GM12878 (cell line): ENCODE results near the gene TXNDC5. TPM values are rescaled to one million over a fixed set of nuclear protein-coding genes. Genes with fewer than 3 reads are reported as not detected.
A peak's percentile ranks its signal among the peaks of the same experiment; 100 is the strongest.
"Not testable (repeated sequence)": the region's sequence is repeated elsewhere in the genome, so short reads cannot be mapped to it uniquely, and the experiment has no call there.

ENCODE experiments used
- ATAC-seq: fragments of 200-7000 bp; cut with Tn5 transposase; 3 replicates; pipeline ENCODE4 v1.9.1; 2020; ENCODE audit warnings: mild to moderate bottlenecking, moderate library complexity
- BruUV-seq: library from RNA; stranded (reverse); fragments of 400-500 nt; replicated peaks from 2 replicates; lab custom pipeline; 2021; lab: Mats Ljungman, UMichigan
- CTCF ChIA-PET: fragments of 300-600 bp; sonication (Branson Sonifier 250); formaldehyde crosslinking; extraction: SDS; loops from one replicate; lab custom pipeline; 2021; ENCODE audit warnings: inconsistent platforms; lab: Yijun Ruan, JAX
- POLR2A ChIA-PET: fragments of 350-600 bp; formaldehyde crosslinking; extraction: SDS; loops from one replicate; lab custom pipeline; 2021; ENCODE audit warnings: inconsistent platforms; lab: Charles Lee
- RAD21 ChIA-PET: fragments of 300-600 bp; sonication (Branson Sonifier 250); formaldehyde crosslinking; loops from one replicate; lab custom pipeline; 2023; ENCODE audit warnings: antibody characterized with exemption; ENCODE audit not compliant: unreplicated experiment; lab: Charles Lee
- SMC1A ChIA-PET: fragments of 300-600 bp; sonication (Branson Sonifier 250); formaldehyde crosslinking; loops from one replicate; lab custom pipeline; 2023; ENCODE audit not compliant: unreplicated experiment, uncharacterized antibody; lab: Charles Lee
- DNase-seq: peaks from one replicate; pipeline ENCODE4 v3.0.0-alpha.2; 2011; ENCODE audit warnings: low read depth, low spot score
- FAIRE-seq: peaks from 3 replicates; lab custom pipeline; 2011; peaks lifted over from hg19 to GRCh38; lab: Jason Lieb, UNC
- H2AFZ ChIP-seq: 2 replicates; pipeline ENCODE4 v1.6.0; 2011; ENCODE audit warnings: low read depth, low read length, control low read depth; ENCODE audit not compliant: control insufficient read depth
- H3K27ac ChIP-seq: 2 replicates; pipeline ENCODE4 v1.5.1; 2011; ENCODE audit warnings: control low read depth; ENCODE audit not compliant: control insufficient read depth, insufficient read depth
- H3K27me3 ChIP-seq, 2 experiments: replicated peaks in 1 of 2; 2 replicates each; pipeline versions ENCODE4 v1.6.0 to v1.6.1; 2011; ENCODE audit warnings: low read length in 1 of 2; ENCODE audit not compliant: control insufficient read depth in 2 of 2, insufficient read depth in 2 of 2
- H3K36me3 ChIP-seq, 2 experiments: 2 replicates each; pipeline ENCODE4 v1.5.1; 2011; ENCODE audit warnings: low read length in 1 of 2; ENCODE audit not compliant: control insufficient read depth in 2 of 2, insufficient read depth in 2 of 2
- H3K4me1 ChIP-seq: 2 replicates; pipeline ENCODE4 v1.6.1; 2011; ENCODE audit warnings: mild to moderate bottlenecking, low read length, moderate library complexity, mixed read lengths; ENCODE audit not compliant: control insufficient read depth, insufficient read depth
- H3K4me2 ChIP-seq: 2 replicates; pipeline ENCODE4 v1.6.0; 2011; ENCODE audit warnings: control low read depth; ENCODE audit not compliant: control insufficient read depth, insufficient read depth
- H3K4me3 ChIP-seq: fragments of 200-600 bp; sonication (generic); 2 replicates; pipeline ENCODE4 v1.5.1; 2016
- H3K79me2 ChIP-seq: 2 replicates; pipeline ENCODE4 v1.6.0; 2011; ENCODE audit warnings: low read length; ENCODE audit not compliant: control insufficient read depth, insufficient read depth
- H3K9ac ChIP-seq: 2 replicates; pipeline ENCODE4 v1.8.0; 2011; ENCODE audit warnings: low read length, control low read depth, mixed read lengths; ENCODE audit not compliant: control insufficient read depth, insufficient read depth
- H3K9me3 ChIP-seq: replicated peaks from 3 replicates; pipeline ENCODE4 v1.5.1; 2011; ENCODE audit warnings: mild to moderate bottlenecking, low read length; ENCODE audit not compliant: control insufficient read depth, insufficient read depth
- H4K20me1 ChIP-seq: 2 replicates; pipeline ENCODE4 v1.6.0; 2011; ENCODE audit not compliant: control insufficient read depth, insufficient read depth
- BACH1 ChIP-seq: fragments of 450-650 bp; IDR thresholded peaks from 2 replicates; pipeline ENCODE4 v1.6.1; 2017; ENCODE audit warnings: mild to moderate bottlenecking, borderline replicate concordance
- CBFB ChIP-seq: IDR thresholded peaks from 2 replicates; pipeline ENCODE4 v1.6.1; 2016; ENCODE audit warnings: antibody characterized with exemption, low read depth
- CBX3 ChIP-seq: fragments of 200-600 bp; sonication (generic); IDR thresholded peaks from 2 replicates; pipeline ENCODE4 v1.6.1; 2016; ENCODE audit warnings: low read depth, borderline replicate concordance
- IKZF1 ChIP-seq: fragments of 450-650 bp; conservative IDR thresholded peaks from 2 replicates; pipeline ENCODE4 v1.6.1; 2017; ENCODE audit warnings: antibody characterized with exemption, mild to moderate bottlenecking
- POLR2AphosphoS5 ChIP-seq: IDR thresholded peaks from 2 replicates; pipeline ENCODE4 v1.6.1; 2011; ENCODE audit warnings: mild to moderate bottlenecking, low read length, inconsistent platforms
- RAD51 ChIP-seq: fragments of 450-650 bp; IDR thresholded peaks from 2 replicates; pipeline ENCODE4 v1.6.1; 2016; ENCODE audit warnings: moderate library complexity, mild to moderate bottlenecking, inconsistent platforms
- RFX5 ChIP-seq: IDR thresholded peaks from 2 replicates; pipeline ENCODE4 v1.6.1; 2011; ENCODE audit warnings: low read depth, low read length, improper control_type of control experiment
- ZNF207 ChIP-seq: fragments of 450-650 bp; IDR thresholded peaks from 2 replicates; pipeline ENCODE4 v1.6.1; 2014; ENCODE audit warnings: antibody characterized with exemption, mild to moderate bottlenecking, borderline replicate concordance
- WGBS: methylation state at CpG from one replicate; pipeline ENCODE4 v1.1.6; 2016; ENCODE audit warnings: low lambda C conversion rate; ENCODE audit not compliant: insufficient replicate concordance, insufficient coverage; ENCODE audit errors: missing lambda C conversion rate; 5-methylcytosine and 5-hydroxymethylcytosine counted together
- in situ Hi-C: fragments of 300-500 bp; cut with MboI; formaldehyde crosslinking; loops from 9 replicates; pipeline ENCODE4 v1.14.3; 2018; ENCODE audit warnings: mixed read lengths
- intact Hi-C: fragments of 100-400 bp; cut with micrococcal nuclease; formaldehyde crosslinking; loops from one replicate; pipeline ENCODE4 v1.14.2; 2022; ENCODE audit not compliant: unreplicated experiment
- polyA plus RNA-seq, 11 experiments: library from polyadenylated mRNA; depleted of rRNA in 4 of 11; unstranded in 6 of 11; stranded (reverse) in 5 of 11; fragments of >200 nt; fragmentation: Nextera tagmentation in 4 of 11; fragmentation: Illumina TruSeq in 1 of 11; extraction: Ambion mirVana in 4 of 11; extraction: Trizol in 1 of 11; gene quantifications; 1 replicate in 1 of 11; 2 replicates in 10 of 11; pipeline versions ENCODE4 v1.2.1 to v1.2.3, GENCODE V29; 2011 to 2016; ENCODE audit warnings: inconsistent platforms in 2 of 11, missing spikeins in 2 of 11, low read depth in 1 of 11
- total RNA-seq, 4 experiments: library from RNA; depleted of rRNA in 3 of 4; stranded (reverse); fragments of >200 nt in 3 of 4; fragmentation: Illumina TruSeq in 1 of 4; extraction: Trizol in 1 of 4; gene quantifications; 2 replicates each; pipeline versions ENCODE4 v1.2.1 to v1.2.3, GENCODE V29; 2013 to 2021
- TF ChIP-seq, protein P1 (sequence below): fragments of 450-650 bp; IDR thresholded peaks from 2 replicates; pipeline ENCODE4 v1.6.1; 2017; ENCODE audit warnings: mild to moderate bottlenecking, low read depth, inconsistent platforms; ENCODE audit not compliant: poor library complexity, severe bottlenecking

Gene TXNDC5
- total and polyA plus RNA-seq, 10 of the 15 experiments (the other 5 are each of a cell fraction or from before 2014, with no cell fraction given): 7.2 to 181 (median 132) TPM

DNA sequence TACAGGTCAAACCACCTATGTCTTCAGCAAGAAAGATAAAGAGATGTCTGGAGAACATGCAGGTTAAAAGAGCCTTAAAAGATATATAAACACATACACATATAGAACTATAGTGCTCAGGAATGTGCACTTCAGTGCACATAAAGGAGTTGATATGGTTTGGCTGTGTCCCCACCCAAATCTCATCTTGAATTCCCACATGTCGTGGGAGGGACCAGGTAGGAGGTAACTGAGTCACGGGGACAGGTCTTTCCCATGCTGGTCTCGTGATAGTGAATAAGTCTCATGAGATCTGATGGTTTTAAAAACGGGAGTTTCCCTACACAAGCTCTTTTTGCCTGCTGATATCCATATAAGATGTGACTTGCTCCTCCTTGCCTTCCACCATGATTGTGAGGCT, 18.2 kb downstream of the TXNDC5 start:
- WGBS: 97% methylated on average over 4 of the region's 4 CpGs
- POLR2A ChIA-PET, H3K27ac ChIP-seq, H3K79me2 ChIP-seq, H3K27me3 ChIP-seq, ATAC-seq, RAD21 ChIA-PET, H3K4me2 ChIP-seq, H3K9me3 ChIP-seq, H2AFZ ChIP-seq, H3K4me3 ChIP-seq, CTCF ChIA-PET, DNase-seq, FAIRE-seq, H4K20me1 ChIP-seq, in situ Hi-C loops, H3K4me1 ChIP-seq, H3K9ac ChIP-seq, intact Hi-C loops, SMC1A ChIA-PET: not testable (repeated sequence)
- H3K36me3 ChIP-seq: peaks cover 23 to 56% of the 10 kb centered on the region in 2 experiments
- TSS peak; percentile 21 for BruUV-seq
- TF ChIP-seq POLR2AphosphoS5: 0 out of 2 replicates have a peak, but pooled peaks have one; percentile 32

DNA sequence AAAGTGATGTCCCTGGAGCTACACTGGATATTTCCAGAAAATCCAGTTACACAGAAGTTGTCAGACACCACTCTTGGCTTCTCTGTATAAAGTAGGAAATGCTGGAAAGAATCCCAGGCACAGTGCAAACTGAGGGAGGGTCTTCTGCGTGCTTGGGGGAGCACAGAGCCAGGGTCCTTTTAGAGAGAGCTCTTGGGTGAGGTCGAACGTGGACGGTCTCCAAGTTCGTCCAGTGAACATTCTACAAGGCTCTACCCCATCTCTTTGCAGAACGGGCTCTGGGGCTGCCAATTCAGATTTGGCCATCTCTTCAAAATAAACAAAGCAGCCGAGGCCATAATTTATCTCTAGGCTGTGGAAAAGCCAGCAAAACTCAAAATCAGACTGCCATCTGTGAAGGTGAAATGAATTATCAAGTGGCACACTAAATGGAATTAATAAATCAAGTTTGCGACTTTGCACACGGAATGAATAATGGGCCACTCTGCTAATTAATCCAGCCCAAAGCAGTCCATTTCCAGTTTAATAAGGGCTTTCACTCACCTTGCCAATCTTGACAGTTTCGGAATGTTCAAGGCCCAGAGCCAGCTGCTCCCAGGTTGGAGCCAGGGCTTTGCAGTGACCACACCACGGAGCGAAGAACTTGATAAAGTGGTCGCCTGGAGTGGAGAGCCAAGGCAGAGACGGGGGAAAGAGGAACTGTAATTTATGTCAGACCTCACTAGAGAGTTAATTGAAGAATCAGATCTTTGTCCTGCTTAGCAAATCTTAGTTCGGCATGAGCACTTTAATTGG, 19.3 kb downstream of the TXNDC5 start:
- DNase-seq (no peak), ATAC-seq (no peak), FAIRE-seq (no peak)
- POLR2A ChIA-PET: no interaction called here
- H3K79me2 ChIP-seq: no peaks in the 10 kb centered on the region; the same call in 1 of the 2 replicates
- no peak overlapping the region for H3K27ac ChIP-seq
- H3K27me3 ChIP-seq: no peaks in the 10 kb centered on the region
- TF ChIP-seq ZNF207 (no peak), RAD51 (no peak), IKZF1 (no peak), CBFB (no peak), CBX3 (no peak), RFX5 (no peak), BACH1 (no peak)
- TF ChIP-seq, protein P1, sequence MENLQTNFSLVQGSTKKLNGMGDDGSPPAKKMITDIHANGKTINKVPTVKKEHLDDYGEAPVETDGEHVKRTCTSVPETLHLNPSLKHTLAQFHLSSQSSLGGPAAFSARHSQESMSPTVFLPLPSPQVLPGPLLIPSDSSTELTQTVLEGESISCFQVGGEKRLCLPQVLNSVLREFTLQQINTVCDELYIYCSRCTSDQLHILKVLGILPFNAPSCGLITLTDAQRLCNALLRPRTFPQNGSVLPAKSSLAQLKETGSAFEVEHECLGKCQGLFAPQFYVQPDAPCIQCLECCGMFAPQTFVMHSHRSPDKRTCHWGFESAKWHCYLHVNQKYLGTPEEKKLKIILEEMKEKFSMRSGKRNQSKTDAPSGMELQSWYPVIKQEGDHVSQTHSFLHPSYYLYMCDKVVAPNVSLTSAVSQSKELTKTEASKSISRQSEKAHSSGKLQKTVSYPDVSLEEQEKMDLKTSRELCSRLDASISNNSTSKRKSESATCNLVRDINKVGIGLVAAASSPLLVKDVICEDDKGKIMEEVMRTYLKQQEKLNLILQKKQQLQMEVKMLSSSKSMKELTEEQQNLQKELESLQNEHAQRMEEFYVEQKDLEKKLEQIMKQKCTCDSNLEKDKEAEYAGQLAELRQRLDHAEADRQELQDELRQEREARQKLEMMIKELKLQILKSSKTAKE: no peak
- intact Hi-C loops: no loop called here
- no peaks in the 10 kb centered on the region for H4K20me1 ChIP-seq
- no peak overlapping the region for H3K9ac ChIP-seq
- peaks cover 29 to 58% of the 10 kb centered on the region in 2 experiments for H3K36me3 ChIP-seq
- H2AFZ ChIP-seq: no peak overlapping the region
- RAD21 ChIA-PET: no interaction called here
- CTCF ChIA-PET: interaction anchor here (1.4 kb wide), 1 partner anchor 169 kb away, joined by 6 read pairs; no protein-coding TSS in a partner anchor
- H3K4me2 ChIP-seq: no peak overlapping the region
- no peaks in the 10 kb centered on the region for H3K4me1 ChIP-seq
- SMC1A ChIA-PET: interaction anchor here (0.6 kb wide), 1 partner anchor 61 kb away, joined by 3 read pairs; no protein-coding TSS in a partner anchor
- H3K4me3 ChIP-seq: no peak overlapping the region
- BruUV-seq: no TSS peak
- WGBS: 92% methylated on average over 15 of the region's 15 CpGs
- in situ Hi-C loops: no loop called here
- H3K9me3 ChIP-seq: no peaks in the 10 kb centered on the region
